GM18870 (cell line): Measurements from ENCODE around the gene FBXL12.
"Not testable (repeated sequence)": the region's sequence is repeated elsewhere in the genome, so short reads cannot be mapped to it uniquely, and the experiment has no call there.

Experiments
- ATAC-seq: cut with Tn5 transposase; IDR thresholded peaks from one replicate; pipeline ENCODE4 v1.9.1; 2021; ENCODE audit warnings: moderate library complexity; ENCODE audit not compliant: unreplicated experiment

The FBXL12 gene, protein sequence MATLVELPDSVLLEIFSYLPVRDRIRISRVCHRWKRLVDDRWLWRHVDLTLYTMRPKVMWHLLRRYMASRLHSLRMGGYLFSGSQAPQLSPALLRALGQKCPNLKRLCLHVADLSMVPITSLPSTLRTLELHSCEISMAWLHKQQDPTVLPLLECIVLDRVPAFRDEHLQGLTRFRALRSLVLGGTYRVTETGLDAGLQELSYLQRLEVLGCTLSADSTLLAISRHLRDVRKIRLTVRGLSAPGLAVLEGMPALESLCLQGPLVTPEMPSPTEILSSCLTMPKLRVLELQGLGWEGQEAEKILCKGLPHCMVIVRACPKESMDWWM

DNA sequence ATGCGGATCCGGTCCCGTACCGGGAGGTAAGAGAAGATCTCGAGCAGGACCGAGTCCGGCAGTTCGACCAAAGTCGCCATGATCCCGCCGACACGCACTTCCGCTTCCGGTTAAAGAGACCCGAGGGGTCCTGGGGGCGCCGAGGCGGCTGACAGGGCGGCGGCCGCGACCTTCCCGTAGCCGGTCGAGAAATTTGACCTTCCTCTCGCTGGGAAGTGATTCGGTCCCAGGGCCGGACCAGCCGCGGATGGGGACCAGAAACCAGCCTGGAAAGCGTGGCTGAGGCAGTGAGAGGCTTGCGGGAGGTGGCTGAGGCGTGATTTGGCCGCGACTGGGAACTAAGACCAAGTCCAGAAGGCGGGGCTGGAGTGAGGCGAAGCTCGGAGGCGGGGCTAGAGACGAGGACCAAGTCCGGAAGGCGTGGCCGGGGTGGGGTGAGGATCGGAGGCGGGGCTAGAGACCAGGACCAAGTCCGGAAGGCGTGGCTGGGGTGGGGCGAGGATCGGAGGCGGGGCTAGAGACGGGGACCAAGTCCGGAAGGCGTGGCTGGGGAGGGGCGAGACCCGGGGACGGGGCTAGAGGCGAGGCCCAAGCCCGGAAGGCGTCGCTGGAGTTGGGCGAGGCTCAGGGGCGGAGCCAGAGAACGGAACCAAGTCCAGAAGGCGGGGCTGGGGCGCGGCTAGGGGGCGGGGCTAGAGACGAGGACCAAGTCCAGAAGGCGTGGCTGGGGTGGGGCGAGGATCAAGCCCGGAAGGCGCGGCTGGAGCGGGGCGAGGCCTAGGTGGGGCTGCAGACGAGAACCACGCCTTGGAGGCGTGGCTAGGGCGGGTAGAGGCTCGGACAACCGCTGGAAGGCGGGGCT lies at the start of gene FBXL12:
TSS of gene FBXL12 (minus strand) at position 346 of the 862 bp plus-strand sequence. CDS start at position 80, 266 bp downstream.
- ATAC-seq: peak; percentile 65

DNA sequence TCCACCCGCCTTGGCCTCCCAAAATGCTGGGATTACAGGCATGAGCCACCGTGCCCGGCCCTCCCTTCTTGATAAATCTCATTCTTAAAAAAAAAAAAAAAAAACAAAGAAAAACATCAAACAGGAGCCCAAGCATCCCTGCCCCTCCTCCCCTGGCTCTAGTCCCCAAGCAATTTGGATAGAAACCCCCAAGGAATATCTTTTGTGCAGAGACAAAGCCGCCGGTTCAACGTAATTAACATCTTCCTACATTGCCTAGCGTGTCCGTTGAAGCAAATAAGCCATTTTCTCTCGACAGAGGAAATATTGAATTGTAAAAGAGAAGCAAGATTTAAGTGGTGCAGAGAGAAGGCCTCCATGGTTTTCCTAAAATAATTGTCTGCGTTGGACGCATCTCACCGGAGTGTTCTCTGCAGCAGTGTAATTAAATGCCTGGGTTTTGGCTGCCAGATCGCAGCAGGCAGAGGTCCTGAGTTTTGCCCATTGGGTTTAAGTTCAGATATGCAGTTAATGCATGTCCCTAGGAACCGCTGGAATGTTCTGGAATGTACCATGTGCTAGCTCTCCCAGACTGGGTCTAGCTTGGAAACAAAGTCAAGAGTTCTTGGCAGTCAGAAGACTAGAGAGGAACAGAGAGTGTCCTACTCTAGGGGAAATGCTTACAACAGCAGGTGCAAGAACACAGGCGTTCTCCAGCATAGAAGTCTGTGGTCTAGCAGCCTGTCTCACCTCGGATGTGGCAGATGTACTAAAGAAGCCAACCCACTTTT lies 47.0 kb upstream of the FBXL12 start:
- no peak for ATAC-seq

DNA sequence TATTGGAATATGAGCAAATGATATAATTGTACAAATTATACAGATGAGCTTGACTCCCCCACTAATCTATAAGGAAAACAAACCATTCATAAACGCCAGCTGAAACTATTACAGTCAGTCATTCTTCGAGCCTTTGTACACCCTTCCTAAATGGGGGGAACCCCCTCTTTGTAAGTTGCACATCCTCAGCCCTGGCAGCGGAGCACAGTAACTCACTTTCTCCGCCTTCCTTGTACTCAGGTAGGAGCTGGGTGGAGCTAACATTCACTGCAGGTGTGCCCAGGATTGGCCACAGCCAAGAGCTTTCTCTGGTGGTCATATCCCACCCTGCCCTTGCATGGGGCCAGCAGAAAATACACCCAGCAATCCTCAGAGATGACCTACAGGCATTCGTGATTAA lies 44.9 kb upstream of the FBXL12 start:
- no peak for ATAC-seq

DNA sequence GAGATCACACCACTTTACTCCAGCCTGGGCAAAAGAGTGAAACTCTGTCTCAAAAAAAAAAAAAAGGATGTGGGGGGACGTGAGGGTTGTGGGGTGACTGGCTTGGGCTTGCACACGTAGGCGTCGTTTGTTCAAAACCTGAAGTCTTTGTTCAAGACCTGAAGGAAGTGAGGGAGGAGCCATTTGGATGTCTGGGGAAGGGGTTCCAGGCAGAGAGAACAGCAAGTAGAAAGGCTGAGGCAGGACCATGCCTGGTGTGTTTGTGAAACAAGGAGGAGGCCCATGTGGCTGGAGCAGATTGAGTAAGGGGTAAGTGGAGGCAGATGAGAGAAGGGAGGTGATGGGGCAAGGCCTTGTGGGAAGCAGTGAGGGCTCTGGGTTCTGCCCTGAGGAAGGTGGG lies 44.1 kb upstream of the FBXL12 start:
- no peak for ATAC-seq

DNA sequence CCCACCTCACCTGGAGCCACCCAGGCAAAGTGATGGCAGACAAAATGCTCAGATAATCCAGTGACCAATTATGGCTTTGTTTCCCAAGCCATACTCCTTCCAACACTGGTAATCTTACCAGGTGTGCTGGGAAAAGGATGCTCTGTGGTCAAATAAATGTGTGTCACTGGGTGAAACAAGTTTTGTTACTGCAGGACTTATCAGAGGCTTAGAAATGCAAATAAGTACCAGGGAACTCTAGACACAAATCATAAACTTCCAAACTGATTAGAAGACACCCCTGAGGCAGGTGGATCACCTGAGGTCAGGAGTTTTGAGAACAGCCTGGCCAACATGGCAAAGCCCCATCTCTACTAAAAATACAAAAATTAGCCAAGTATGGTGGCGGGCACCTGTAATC lies 42.6 kb upstream of the FBXL12 start:
- ATAC-seq: no peak

DNA sequence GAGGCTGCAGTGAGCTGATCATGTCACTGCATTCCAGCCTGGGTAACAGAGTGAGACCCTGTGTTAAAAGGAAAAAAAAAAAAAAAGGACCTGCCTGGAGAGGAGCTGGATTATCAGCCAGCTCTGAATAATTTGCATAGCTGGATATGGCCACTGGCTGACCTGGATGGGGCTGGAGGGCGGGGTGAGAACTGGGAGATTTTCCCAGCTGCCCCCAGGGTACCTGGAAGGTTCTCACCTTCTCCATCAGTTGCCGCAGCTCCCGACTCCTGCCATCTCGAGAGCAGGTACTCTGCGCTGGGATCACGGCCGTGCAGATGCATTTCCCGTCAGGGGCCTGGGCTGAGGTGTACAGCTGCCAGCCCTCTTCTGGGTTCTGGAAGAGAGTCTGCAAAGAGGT lies 41.5 kb upstream of the FBXL12 start:
- no peak for ATAC-seq

DNA sequence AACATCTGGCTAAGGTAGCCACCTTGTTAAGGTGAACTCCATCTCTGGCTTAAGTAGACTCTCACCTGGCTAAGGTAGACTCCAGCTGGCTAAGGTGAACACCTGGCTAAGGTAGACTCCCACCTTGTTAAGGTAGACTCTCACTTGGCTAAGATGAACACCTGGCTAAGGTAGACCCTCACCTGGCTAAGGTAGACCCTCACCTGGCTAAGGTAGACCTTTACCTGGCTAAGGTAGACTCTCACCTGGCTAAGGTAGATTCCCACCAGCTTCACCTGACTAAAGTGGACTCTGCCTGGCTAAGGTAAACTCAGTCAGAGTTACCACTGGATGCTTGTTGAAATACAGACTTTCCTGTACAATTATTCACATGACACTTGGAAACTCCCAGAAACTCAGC lies 39.9 kb upstream of the FBXL12 start:
- ATAC-seq: no peak

DNA sequence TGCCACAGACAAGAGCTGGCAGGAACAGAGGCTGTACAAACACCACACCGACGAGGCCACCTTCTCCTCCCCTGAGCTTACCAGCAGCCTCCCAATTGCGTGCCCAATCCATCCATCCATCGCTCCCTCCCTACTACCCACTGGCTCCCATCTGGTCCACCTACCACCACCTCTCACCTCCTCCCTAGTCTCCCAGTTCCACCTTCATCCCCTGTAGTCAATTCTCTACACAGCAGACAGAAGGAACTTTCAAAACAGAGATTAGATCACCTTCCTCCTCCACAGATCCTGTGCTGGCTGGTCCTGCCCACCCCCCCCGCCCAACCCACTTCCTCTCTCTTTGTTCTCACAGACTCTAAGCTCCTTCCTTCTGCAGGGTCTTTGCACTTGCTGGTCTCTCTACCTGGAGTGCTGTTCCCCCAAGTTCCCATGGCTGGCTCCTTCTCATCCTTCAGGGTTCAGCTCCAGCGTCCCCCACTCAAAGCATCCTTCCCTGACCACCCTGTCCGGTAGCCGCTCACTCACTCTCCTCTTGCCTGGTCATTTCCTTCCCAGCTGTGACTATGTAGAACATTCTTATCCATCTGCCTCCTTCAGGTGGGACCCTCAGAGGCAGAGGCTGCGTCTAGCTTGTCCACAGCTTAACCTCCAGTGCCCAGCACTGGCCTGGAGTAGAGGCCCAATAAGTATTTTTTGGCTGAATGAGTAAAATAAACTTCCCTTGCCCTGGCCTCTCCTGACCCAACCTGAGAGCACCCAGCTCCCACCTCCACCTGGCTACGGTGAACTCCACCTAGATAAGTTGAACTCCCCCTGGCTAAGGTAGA lies 39.3 kb upstream of the FBXL12 start:
- no peak for ATAC-seq

DNA sequence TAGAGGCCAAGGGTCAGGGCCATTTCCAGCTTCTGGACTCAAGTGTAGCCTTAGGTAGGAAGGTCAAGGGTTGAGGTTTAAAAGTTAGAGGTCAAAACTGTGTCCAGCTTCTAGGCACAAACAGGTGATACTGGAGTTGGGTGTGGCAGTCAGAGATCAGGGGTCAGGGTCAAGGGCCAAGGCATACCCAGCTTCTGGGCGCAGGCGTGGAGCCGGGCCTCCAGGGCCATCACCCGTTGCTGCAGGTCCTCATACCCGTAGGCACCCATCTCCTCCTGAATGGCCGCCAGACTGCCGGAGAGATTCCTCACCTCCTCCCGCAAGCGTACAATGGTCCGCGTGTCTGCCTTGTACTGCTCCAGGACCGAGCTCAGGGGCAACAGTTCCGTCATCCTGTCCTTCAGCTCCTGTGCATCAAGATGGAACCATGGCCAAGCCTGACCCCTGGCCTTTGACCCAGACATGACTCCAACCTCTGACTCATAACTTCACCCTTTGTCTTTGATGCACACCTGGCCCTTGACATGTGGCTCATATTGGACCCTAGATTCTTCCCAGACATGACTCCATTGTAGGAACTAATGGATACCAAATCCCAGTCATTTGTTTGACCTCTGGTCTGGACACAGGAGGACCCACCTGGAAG lies 38.3 kb upstream of the FBXL12 start:
- no peak for ATAC-seq

DNA sequence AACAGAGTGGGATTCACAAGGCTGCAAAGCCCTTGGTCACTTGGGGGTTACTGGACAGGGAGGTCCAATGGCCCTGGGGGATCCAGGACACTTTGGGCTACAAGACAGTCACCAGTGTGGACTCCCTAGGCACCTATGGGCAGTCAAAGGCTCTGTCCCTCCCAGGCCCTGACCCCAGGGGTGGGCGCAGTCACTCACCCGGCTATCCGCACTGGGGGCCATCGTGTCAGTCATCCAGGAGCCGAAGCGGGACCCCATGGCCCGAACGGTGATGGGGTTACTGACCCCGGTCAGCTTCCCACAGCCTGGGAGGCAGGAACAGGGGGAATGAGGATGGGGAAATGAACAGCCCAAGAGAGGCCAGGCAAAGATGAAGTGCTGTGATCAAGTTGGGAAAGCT lies 37.7 kb upstream of the FBXL12 start:
- no peak for ATAC-seq

DNA sequence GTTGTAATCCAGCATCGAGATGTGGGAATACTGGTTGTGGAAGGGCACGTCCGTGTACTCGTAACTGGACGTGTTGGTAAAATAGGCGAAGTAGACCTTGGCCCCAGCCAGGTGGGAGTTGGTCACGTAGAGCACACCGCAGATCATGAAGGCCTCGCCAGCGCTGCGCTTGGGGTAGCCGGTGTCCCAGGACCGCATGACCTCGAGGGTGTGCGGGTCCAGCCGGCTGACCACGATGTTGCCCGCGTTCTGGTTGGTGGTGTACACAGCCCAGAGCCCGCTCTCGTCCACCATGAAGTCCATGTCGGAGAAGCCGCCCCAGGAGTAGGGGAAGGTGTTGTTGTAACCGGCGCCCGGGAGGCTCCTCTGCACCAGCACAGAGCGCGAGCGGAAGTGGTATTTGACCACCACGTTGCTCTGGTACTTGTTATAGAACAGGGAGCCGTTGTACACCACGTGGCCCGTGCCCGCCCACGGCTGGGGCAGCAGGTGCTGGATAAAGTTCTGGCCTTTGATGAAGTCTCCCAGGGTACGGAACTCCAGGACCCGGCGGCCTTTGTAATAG lies 35.5 kb upstream of the FBXL12 start:
- no peak for ATAC-seq

DNA sequence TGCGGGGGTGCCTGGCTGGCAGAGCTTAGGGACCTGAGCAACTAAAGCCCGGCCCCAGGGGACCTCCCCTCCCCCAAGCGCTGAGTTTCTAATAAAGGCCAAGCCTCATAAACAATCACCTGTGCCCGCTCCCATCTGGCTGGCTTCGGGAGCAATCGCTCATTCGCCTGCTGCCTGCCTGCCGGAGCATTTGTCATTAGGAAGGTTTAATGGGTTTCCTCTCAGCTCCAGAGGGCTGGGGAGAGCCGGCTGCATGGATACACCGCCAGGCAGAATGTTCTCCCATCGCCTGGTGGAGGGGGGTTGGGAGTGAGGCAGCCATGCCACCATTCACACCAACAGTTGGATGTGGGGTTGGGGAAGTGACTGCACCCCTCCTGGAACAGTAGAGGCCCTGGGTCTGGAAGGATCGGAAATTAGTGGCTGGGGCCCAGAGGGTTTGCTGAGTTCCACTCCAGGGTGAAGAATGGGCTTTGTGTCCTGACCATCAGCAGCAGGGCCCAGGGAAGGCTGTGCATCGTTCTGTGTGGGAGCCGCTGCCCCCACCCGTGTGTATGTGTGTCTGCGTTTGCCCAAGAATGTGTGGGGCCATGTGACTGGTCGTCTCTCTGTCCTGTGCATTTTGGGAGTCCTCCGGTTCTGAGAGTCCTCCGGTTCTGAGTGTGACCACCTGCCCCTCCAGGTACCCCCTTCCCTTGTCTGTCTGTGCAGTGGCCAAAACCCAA lies 31.5 kb upstream of the FBXL12 start:
- no peak for ATAC-seq

DNA sequence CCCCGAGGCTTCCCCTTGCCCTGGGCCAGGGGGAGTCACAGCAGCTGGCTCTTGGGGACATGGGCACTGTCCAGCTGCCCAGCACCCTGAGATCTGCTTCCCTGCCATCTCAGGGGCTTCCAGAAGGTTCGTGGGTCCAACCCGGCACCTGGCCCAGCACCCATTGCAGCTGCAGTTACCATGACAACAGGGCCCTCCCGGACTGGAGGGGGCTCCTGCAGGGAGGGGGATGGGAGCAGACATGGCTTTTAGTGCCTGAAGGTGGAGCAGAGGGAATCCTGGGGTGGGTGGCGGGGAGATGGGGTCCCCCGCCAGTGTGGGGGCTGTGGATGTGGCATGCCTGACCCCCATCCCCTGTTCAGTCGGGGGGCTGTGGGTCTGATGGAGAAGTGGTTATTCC lies 30.9 kb upstream of the FBXL12 start:
- no peak for ATAC-seq

DNA sequence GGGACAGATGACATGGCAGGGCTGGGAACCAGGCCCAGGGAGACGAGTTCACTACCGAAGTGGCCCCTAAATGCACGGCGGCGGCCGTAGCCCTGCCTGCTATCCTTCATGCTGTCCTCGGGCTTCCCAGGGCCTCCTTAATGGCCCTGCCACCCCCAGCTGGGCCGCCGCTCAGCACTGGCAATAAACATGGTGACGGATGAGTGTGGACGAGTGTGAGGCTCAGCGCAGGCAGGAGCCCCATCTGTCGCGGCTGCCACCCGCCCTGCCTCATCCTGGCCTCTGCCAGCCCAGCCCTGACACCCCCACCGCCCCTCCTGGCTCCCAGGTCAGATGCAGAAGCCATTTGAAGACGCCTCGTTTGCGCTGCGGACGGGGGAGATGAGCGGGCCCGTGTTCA lies 29.9 kb upstream of the FBXL12 start:
- no peak for ATAC-seq

DNA sequence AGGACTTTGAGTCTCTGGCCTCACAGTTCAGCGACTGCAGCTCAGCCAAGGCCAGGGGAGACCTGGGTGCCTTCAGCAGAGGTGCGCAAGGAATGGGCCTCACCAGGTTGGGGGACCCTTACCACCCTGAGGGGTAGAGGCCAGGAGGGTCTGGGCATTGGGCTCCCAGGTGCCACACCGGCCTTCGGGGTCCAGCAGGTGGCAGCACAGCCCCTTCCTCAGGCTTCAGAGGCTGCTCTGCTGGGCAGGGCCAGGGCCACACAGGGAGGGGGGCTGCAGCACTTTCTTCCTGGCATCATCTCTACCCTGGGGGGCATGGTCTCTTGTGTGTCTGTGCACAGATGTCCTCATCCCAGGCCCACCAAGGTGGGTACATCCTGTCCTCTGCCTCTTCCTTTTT lies 29.2 kb upstream of the FBXL12 start:
- ATAC-seq: no peak

DNA sequence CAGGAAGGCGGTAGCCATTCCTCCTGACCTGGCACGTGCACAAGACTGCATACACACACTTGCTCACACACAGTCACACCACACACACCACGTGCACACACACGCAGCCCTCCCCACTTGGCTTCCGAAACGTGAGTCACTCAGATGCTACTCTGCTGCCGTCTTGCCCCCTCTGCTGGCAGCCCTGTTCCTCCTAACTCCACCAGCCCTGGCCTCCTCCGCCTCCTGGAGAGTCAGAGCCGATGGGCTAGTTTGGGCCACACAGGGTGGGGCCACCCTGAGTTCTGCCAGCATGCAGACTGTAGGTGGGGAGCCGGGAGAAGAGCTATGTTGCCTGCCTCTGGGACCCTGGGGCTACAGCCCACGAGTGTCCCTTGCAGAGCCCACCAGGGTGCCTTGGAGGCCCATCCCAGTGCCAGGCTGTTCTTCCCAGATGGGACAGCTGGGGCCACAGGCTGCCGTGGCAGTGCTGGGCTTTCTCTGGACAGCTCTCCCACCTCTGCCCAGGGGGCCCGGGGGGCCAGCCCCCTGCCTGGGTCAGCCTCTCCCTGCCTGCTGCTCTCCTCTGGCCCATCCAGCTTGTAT lies 28.3 kb upstream of the FBXL12 start:
- no peak for ATAC-seq

DNA sequence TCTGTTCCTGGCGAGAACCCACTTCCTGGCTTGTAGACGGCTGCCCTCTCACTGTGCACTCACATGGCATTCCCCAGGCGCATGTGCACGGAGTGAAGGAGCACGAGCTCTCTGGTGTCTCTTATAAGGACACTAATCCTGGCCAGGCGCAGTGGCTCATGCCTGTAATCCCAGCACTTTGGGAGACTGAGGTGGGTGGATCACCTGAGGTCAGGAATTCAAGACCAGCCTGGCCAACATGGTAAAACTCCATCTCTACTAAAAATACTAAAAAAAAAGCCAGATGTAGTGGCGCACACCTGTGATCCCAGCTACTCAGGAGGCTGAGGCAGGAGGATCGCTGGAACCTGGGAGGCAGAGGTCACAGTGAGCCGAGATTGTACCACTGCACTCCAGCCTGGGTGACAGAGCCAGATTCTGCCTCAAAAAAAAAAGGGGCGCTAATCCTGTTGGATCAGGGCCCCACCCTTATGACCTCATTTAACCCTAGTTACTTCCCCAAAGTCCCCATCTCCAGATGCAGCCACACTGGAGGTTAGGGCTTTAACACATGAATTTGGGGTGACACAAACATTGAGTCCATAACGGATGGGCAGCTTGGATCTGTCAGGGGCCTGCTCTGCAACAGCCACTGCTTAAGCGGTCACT lies 24.9 kb upstream of the FBXL12 start:
- ATAC-seq: not testable (repeated sequence)
